ENCODE measurements around the gene CDH4.

CDH4 gene

DNA sequence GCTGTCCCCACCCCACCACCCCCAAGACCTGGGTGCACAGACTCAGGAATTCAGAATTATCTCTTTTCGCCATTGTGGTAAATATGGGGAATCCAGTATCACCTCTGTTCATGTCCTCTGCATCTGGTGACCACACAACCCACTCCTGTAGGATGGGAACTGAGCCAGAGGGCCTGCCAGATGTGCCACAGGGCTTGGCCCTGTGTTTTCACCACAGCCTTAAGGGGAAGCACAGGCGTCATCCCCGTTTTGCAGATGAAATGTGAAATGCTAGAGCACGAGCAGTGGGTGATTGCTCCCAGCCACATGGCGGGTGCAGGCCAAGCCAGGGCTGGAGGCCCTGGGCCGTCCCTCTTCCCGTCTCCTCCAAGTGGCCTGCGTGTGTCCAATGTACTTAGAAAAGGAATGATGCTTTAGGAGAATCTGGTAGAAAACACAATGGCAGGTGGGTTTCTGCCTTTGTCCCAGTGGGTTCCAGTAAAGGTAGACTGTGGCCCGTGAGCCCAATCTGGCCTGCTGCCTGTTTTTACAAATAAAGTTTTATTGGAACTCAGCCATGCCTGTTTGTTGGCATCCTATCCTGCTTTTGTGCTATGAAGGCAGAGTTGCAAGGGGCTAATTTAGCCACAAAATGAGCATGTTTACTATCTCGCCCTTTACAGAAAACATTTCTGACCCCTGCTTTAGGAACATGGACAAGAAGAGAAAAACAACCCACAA is 309.2 kb downstream of the CDH4 start:
- Histone ChIP-seq H3K36me3 (ENCODE audit: insufficient read depth, low read length) (no peaks in the 10 kb centered on the region), H4K20me1 (ENCODE audit: insufficient read depth, low read length) (0 out of 2 replicates have a peak, but pooled peaks cover 5% of the 10 kb centered on the region), H3K27me3 (ENCODE audit: insufficient read depth, low read length, poor library complexity) (no peaks in the 10 kb centered on the region), H3K4me1 (ENCODE audit: insufficient read depth, low read length) (no peaks in the 10 kb centered on the region), H3K4me2 (ENCODE audit: insufficient read depth, low read length) (no peak overlapping the region), H3K9ac (ENCODE audit: low read depth, low read length) (no peak overlapping the region), H3K79me2 (ENCODE audit: insufficient read depth, low read length) (no peaks in the 10 kb centered on the region), H3K9me3 (ENCODE audit: insufficient read depth, low read length, severe bottlenecking) (no peaks in the 10 kb centered on the region), H3K4me3 (ENCODE audit: low read depth in 1 of 2, low read length in 2 of 2) (no peak overlapping the region), H3K27ac (ENCODE audit: low read length) (no peak overlapping the region), H2AFZ (ENCODE audit: low read depth, low read length) (no peak overlapping the region)
- no peak for TF ChIP-seq CTCF (IDR thresholded peaks at IDR 0.05; ENCODE audit: borderline replicate concordance, extremely low read depth, low read length, poor library complexity, severe bottlenecking)
- no peak for TF ChIP-seq EZH2 (IDR thresholded peaks at IDR 0.05; ENCODE audit: borderline replicate concordance, low read depth, low read length, severe bottlenecking)
- DNase-seq (no peak), ATAC-seq (ENCODE audit: insufficient read depth, low read depth) (no peak)

DNA sequence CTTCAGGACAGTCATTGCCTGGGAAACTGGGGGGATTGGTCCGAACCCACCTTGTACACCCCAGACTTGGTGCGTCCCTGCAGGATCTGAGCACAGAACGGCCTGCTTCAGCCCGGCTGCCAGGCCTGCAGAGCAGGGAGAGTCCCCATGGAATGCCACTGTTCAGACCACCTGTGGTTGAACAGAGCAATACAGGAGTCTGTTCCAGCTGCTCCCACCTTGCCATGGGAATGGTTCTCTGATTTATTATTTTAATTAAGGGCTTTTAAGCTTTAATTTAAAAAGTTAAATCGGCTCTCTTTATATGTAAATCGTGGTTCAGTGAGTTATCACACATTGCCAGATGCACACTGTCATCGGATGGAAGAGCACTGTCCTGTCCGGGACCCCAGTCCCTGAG is 310.4 kb downstream of the CDH4 start:
- DNase-seq (no peak), ATAC-seq (ENCODE audit: insufficient read depth, low read depth) (no peak)
- no peak overlapping the region for H3K27ac ChIP-seq (ENCODE audit: low read length)
- no peak overlapping the region for H3K4me3 ChIP-seq (ENCODE audit: low read depth in 1 of 2, low read length in 2 of 2)
- TF ChIP-seq CTCF (IDR thresholded peaks at IDR 0.05; ENCODE audit: borderline replicate concordance, extremely low read depth, low read length, poor library complexity, severe bottlenecking) (no peak), EZH2 (IDR thresholded peaks at IDR 0.05; ENCODE audit: borderline replicate concordance, low read depth, low read length, severe bottlenecking) (no peak)
- H3K79me2 ChIP-seq (ENCODE audit: insufficient read depth, low read length), result no peaks in the 10 kb centered on the region
- no peak overlapping the region for H2AFZ ChIP-seq (ENCODE audit: low read depth, low read length)
- no peaks in the 10 kb centered on the region for H3K36me3 ChIP-seq (ENCODE audit: insufficient read depth, low read length)
- H3K4me2 ChIP-seq (ENCODE audit: insufficient read depth, low read length), result no peak overlapping the region
- H3K27me3 ChIP-seq (ENCODE audit: insufficient read depth, low read length, poor library complexity), result no peaks in the 10 kb centered on the region
- no peaks in the 10 kb centered on the region for H3K4me1 ChIP-seq (ENCODE audit: insufficient read depth, low read length)
- H4K20me1 ChIP-seq (ENCODE audit: insufficient read depth, low read length), result 0 out of 2 replicates have a peak, but pooled peaks cover 5% of the 10 kb centered on the region
- H3K9ac ChIP-seq (ENCODE audit: low read depth, low read length), result no peak overlapping the region
- H3K9me3 ChIP-seq (ENCODE audit: insufficient read depth, low read length, severe bottlenecking), result no peaks in the 10 kb centered on the region

DNA sequence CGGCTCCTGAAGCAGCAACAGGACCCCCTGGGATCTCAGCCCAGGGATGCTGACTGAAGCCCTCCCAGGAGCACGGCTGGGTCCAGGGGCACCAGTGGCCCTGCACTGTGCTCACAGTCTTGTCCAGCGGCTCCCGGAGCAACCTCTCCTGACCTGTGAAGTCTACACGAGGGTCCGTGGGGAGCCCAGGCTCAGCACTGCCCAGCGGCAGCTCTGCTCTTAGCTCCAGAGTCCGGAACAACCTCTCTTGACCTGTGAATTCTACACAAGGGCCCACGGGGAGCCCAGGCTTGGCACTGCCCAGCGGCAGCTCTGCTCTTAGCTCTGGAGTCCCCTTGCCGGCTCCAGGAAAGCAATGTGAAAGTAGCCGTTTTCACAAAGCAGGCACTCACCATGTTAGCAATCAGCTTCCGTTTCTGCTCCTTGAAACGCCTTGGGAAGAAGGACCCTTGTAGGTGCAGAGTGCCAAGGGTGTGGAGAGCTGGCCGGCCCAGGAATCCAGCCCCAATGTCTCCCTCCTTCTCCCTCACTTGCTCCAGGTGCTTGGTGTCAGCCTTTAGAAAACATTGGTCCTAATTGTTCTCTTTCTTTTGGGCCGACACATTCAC is 310.9 kb downstream of the CDH4 start:
- Histone ChIP-seq H3K4me1 (ENCODE audit: insufficient read depth, low read length) (no peaks in the 10 kb centered on the region), H3K36me3 (ENCODE audit: insufficient read depth, low read length) (no peaks in the 10 kb centered on the region), H3K4me2 (ENCODE audit: insufficient read depth, low read length) (no peak overlapping the region), H3K9me3 (ENCODE audit: insufficient read depth, low read length, severe bottlenecking) (no peaks in the 10 kb centered on the region), H2AFZ (ENCODE audit: low read depth, low read length) (no peak overlapping the region), H3K79me2 (ENCODE audit: insufficient read depth, low read length) (no peaks in the 10 kb centered on the region), H3K9ac (ENCODE audit: low read depth, low read length) (no peak overlapping the region), H3K27me3 (ENCODE audit: insufficient read depth, low read length, poor library complexity) (no peaks in the 10 kb centered on the region), H3K4me3 (ENCODE audit: low read depth in 1 of 2, low read length in 2 of 2) (no peak overlapping the region), H3K27ac (ENCODE audit: low read length) (no peak overlapping the region), H4K20me1 (ENCODE audit: insufficient read depth, low read length) (0 out of 2 replicates have a peak, but pooled peaks cover 5% of the 10 kb centered on the region)
- ATAC-seq (ENCODE audit: insufficient read depth, low read depth) (no peak), DNase-seq (no peak)
- TF ChIP-seq CTCF (IDR thresholded peaks at IDR 0.05; ENCODE audit: borderline replicate concordance, extremely low read depth, low read length, poor library complexity, severe bottlenecking) (no peak), EZH2 (IDR thresholded peaks at IDR 0.05; ENCODE audit: borderline replicate concordance, low read depth, low read length, severe bottlenecking) (no peak)
